Measurements from ENCODE around the gene OR2M7. TPM values are rescaled to one million over a fixed set of nuclear protein-coding genes. Genes with fewer than 3 reads are reported as not detected.
"Not testable (repeated sequence)": the region's sequence is repeated elsewhere in the genome, so short reads cannot be mapped to it uniquely, and the experiment has no call there.

Gene OR2M7, protein sequence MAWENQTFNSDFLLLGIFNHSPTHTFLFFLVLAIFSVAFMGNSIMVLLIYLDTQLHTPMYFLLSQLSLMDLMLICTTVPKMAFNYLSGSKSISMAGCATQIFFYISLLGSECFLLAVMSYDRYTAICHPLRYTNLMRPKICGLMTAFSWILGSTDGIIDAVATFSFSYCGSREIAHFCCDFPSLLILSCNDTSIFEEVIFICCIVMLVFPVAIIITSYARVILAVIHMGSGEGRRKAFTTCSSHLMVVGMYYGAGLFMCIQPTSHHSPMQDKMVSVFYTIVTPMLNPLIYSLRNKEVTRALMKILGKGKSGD
- total RNA-seq = not detected in 2 replicates

GRCh38 chr1:248324468-248324867, at the start of gene OR2M7:
Gene OR2M7 (minus strand): TSS chr1:248324568. CDS start chr1:248324568, 0 bp downstream.
- Mint-ChIP-seq H3K4me3 (no peak within 1 kb of the TSS), H3K4me1 (no peaks in the 10 kb centered on the region), H3K9me3 (no peaks in the 10 kb centered on the region), H3K27ac (no peak within 1 kb of the TSS), H3K27me3 (no peaks in the 10 kb centered on the region), H3K36me3 (ENCODE audit: low read depth) (no peaks in the 10 kb centered on the region)
- DNase-seq = no peak
- intact Hi-C loops (cut with micrococcal nuclease) = no loop called here

- no peaks in the 10 kb centered on the region for H3K9me3 Mint-ChIP-seq
- H3K27ac Mint-ChIP-seq = no peak overlapping the region
- intact Hi-C loops (cut with micrococcal nuclease) = no loop called here
- no peaks in the 10 kb centered on the region for H3K27me3 Mint-ChIP-seq
- no peaks in the 10 kb centered on the region for H3K4me1 Mint-ChIP-seq
- H3K4me3 Mint-ChIP-seq = no peak overlapping the region
- DNase-seq = no peak
- no peaks in the 10 kb centered on the region for H3K36me3 Mint-ChIP-seq (ENCODE audit: low read depth)
Observed at GRCh38 chr1:248373761-248374160, 49.4 kb upstream of the OR2M7 start.

DNA sequence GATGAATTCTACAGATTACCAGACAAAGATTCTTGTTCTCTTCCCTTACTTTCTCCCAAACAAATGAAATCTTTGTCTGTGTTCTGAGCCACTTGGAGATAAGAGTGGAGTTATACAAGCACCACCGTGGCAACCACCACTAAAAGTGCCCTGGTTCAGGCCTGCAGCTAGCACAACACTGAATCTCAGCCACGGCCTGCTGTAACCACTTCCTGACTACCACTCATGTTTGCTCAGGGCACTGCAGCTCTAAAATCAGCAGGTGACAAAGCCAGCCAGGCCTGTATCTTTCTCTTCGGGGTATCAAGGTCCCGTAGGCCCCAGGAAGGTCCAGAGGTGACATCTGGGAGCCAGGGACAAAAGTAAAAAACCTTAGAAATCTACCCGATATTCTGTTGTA, 48.0 kb upstream of the OR2M7 start:
- Mint-ChIP-seq H3K9me3 (no peaks in the 10 kb centered on the region), H3K27ac (no peak overlapping the region), H3K36me3 (ENCODE audit: low read depth) (no peaks in the 10 kb centered on the region), H3K4me3 (no peak overlapping the region), H3K27me3 (no peaks in the 10 kb centered on the region), H3K4me1 (no peaks in the 10 kb centered on the region)
- no peak for DNase-seq
- intact Hi-C loops (cut with micrococcal nuclease) = no loop called here

DNA sequence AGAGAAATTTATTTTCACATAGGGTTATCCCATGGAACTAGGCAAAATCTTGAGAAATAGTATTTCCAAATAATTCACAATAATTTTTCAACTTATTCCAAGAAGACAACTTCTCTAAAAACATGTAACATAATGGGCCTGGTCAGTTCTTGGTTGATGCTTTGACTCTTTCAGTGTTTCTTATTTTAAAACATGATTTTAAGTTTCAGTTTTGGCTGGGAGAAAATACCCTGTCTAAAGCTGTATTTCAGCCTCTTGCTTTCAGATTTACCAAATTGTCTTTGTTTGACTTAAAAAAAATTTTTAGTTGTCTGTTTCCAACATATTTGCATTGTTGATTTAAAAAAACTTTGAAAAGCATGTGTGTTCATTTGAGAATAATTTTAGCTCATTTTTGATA, 42.2 kb upstream of the OR2M7 start:
- Mint-ChIP-seq H3K36me3 (ENCODE audit: low read depth) (no peaks in the 10 kb centered on the region), H3K27me3 (no peaks in the 10 kb centered on the region), H3K4me1 (no peaks in the 10 kb centered on the region), H3K4me3 (no peak overlapping the region), H3K27ac (no peak overlapping the region), H3K9me3 (no peaks in the 10 kb centered on the region)
- intact Hi-C loops (cut with micrococcal nuclease) = no loop called here
- no peak for DNase-seq

- Mint-ChIP-seq H3K27ac (no peak within 1 kb of the TSS), H3K9me3 (no peaks in the 10 kb centered on the region), H3K27me3 (no peaks in the 10 kb centered on the region), H3K36me3 (ENCODE audit: low read depth) (no peaks in the 10 kb centered on the region), H3K4me1 (no peaks in the 10 kb centered on the region), H3K4me3 (no peak within 1 kb of the TSS)
- intact Hi-C loops (cut with micrococcal nuclease) = no loop called here
- DNase-seq = no peak
Observed at GRCh38 chr1:248361121-248361715, 36.9 kb upstream of the OR2M7 start, which contains the start of gene OR2T4. Gene OR2T4 (plus strand): TSS chr1:248361665. CDS start chr1:248361665, 0 bp downstream.

DNA sequence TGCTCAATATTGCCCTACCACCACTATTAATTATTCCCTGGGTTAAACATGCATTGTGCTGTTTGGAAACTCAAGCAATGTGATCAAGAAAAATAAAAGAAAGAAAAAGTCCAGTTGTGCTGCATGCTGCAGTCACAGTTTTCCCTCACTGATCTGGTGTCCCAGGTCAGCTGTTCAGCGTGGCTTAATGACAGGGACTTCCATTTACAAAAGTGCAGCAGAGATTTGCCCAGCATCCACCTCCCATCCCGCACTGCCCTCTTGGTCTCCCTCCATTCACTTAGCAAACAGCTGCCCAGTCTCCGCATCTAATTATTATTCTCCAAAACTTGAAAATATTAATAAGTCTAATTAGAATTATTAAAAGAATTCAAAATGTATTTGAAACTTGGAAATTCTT, 35.0 kb upstream of the OR2M7 start:
- intact Hi-C loops (cut with micrococcal nuclease) = no loop called here
- Mint-ChIP-seq H3K9me3 (no peaks in the 10 kb centered on the region), H3K4me1 (no peaks in the 10 kb centered on the region), H3K27me3 (no peaks in the 10 kb centered on the region), H3K27ac (no peak overlapping the region), H3K4me3 (no peak overlapping the region), H3K36me3 (ENCODE audit: low read depth) (no peaks in the 10 kb centered on the region)
- no peak for DNase-seq

- H3K36me3 Mint-ChIP-seq (ENCODE audit: low read depth) = no peaks in the 10 kb centered on the region
- intact Hi-C loops (cut with micrococcal nuclease) = no loop called here
- no peak within 1 kb of the TSS for H3K27ac Mint-ChIP-seq
- no peaks in the 10 kb centered on the region for H3K4me1 Mint-ChIP-seq
- no peak for DNase-seq
- H3K27me3 Mint-ChIP-seq = no peaks in the 10 kb centered on the region
- H3K4me3 Mint-ChIP-seq = no peak within 1 kb of the TSS
- H3K9me3 Mint-ChIP-seq = no peaks in the 10 kb centered on the region
Observed at GRCh38 chr1:248348475-248348874, 24.1 kb upstream of the OR2M7 start, which contains the start of gene OR14C36. Gene OR14C36 (plus strand): TSS chr1:248348775. CDS start chr1:248348775, 0 bp downstream.

DNA sequence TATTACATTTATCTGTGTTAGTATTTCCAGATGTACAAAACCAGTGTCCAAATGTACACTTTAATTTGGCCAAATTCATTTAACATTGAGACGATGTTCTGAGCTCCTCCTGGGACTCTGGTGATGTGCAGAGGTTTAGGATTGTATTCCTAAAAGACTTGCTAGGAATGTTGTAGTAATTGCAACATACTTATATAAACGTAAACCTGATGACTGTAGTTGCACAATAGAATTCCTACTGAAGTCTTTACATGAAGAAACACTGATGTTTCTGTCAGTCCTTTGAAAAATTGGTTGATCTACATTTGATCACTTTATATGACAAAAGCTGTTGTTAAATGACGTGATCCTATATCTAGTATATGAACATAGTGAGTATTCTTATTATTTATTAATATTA, 19.1 kb upstream of the OR2M7 start:
- DNase-seq = no peak
- H3K27ac Mint-ChIP-seq = no peak overlapping the region
- H3K4me1 Mint-ChIP-seq = no peaks in the 10 kb centered on the region
- H3K27me3 Mint-ChIP-seq = no peaks in the 10 kb centered on the region
- no peaks in the 10 kb centered on the region for H3K36me3 Mint-ChIP-seq (ENCODE audit: low read depth)
- H3K9me3 Mint-ChIP-seq = no peaks in the 10 kb centered on the region
- no peak overlapping the region for H3K4me3 Mint-ChIP-seq
- intact Hi-C loops (cut with micrococcal nuclease) = no loop called here

DNA sequence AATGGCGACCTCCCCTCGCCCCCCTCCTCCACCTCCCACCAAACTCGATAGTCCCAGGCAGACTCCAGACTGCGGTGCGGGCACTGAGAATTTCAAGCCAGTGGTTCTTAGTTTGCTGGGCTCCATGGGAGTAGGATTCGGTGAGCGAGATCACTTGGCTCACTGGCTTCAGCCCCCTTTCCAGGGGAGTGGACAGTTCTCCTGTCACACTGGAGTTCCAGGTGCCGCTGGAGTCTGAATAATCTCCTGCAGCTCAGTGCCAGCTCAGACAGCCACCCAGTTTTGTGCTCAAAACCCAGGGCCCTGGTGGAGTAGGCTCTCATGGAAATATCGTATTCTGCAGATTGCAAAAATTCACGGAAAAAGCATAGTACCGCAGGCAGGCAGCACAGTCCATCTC, 7.6 kb downstream of the OR2M7 start:
- H3K9me3 Mint-ChIP-seq = peaks cover 15% of the 10 kb centered on the region
- intact Hi-C loops (cut with micrococcal nuclease) = no loop called here
- H3K27me3 Mint-ChIP-seq = no peaks in the 10 kb centered on the region
- H3K27ac Mint-ChIP-seq = no peak overlapping the region
- no peak overlapping the region for H3K4me3 Mint-ChIP-seq
- no peaks in the 10 kb centered on the region for H3K4me1 Mint-ChIP-seq
- no peaks in the 10 kb centered on the region for H3K36me3 Mint-ChIP-seq (ENCODE audit: low read depth)
- DNase-seq = no peak

- DNase-seq; H3K27me3 Mint-ChIP-seq; H3K27ac Mint-ChIP-seq; H3K9me3 Mint-ChIP-seq; H3K4me1 Mint-ChIP-seq; H3K36me3 Mint-ChIP-seq (ENCODE audit: low read depth); intact Hi-C loops (cut with micrococcal nuclease); H3K4me3 Mint-ChIP-seq: not testable (repeated sequence)
Observed at GRCh38 chr1:248306740-248307139, 17.6 kb downstream of the OR2M7 start.

GRCh38 chr1:248306103-248306502, 18.3 kb downstream of the OR2M7 start:
- Mint-ChIP-seq H3K4me3 (no peak overlapping the region), H3K36me3 (ENCODE audit: low read depth) (no peaks in the 10 kb centered on the region), H3K9me3 (no peaks in the 10 kb centered on the region), H3K27ac (no peak overlapping the region), H3K4me1 (no peaks in the 10 kb centered on the region), H3K27me3 (no peaks in the 10 kb centered on the region)
- intact Hi-C loops (cut with micrococcal nuclease) = no loop called here
- no peak for DNase-seq

GRCh38 chr1:248305672-248306071, 18.7 kb downstream of the OR2M7 start:
- DNase-seq; H3K27ac Mint-ChIP-seq; H3K36me3 Mint-ChIP-seq (ENCODE audit: low read depth); intact Hi-C loops (cut with micrococcal nuclease); H3K9me3 Mint-ChIP-seq; H3K4me1 Mint-ChIP-seq; H3K27me3 Mint-ChIP-seq; H3K4me3 Mint-ChIP-seq: not testable (repeated sequence)

DNA sequence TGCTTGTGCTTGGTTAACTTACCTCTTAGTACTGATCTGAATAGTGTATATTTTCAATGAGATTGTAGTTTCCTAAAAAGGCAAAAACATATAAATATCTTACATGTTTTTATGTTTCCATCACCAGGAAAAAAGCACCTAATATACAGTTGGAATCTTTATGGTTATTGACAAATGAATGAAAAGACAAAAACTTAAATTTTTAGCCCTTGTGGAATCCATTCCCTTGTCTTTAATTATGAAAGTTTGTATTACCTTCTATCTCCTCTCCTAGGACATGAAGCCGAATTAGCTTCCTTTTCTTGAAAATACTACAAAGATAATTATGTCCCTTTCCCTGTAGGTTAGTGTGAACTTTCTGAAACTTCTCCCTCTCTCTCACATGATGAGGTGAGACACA, 21.0 kb downstream of the OR2M7 start, which contains the start of gene OR2T12:
TSS of gene OR2T12 (minus strand) at position 101 of the 400 bp plus-strand sequence. CDS start 7,846 bp downstream, outside the sequence.
- no peaks in the 10 kb centered on the region for H3K36me3 Mint-ChIP-seq (ENCODE audit: low read depth)
- H3K4me3 Mint-ChIP-seq = no peak within 1 kb of the TSS
- H3K27ac Mint-ChIP-seq = no peak within 1 kb of the TSS
- DNase-seq = no peak
- no peaks in the 10 kb centered on the region for H3K27me3 Mint-ChIP-seq
- intact Hi-C loops (cut with micrococcal nuclease) = no loop called here
- no peaks in the 10 kb centered on the region for H3K4me1 Mint-ChIP-seq
- H3K9me3 Mint-ChIP-seq = no peaks in the 10 kb centered on the region

GRCh38 chr1:248288391-248288790, 36.0 kb downstream of the OR2M7 start:
- DNase-seq = no peak
- H3K4me3 Mint-ChIP-seq = no peak overlapping the region
- no peaks in the 10 kb centered on the region for H3K27me3 Mint-ChIP-seq
- H3K9me3 Mint-ChIP-seq = no peaks in the 10 kb centered on the region
- no peak overlapping the region for H3K27ac Mint-ChIP-seq
- H3K4me1 Mint-ChIP-seq = no peaks in the 10 kb centered on the region
- intact Hi-C loops (cut with micrococcal nuclease) = no loop called here
- no peaks in the 10 kb centered on the region for H3K36me3 Mint-ChIP-seq (ENCODE audit: low read depth)

All from activated CD4-positive, alpha-beta T cell treated with anti-CD3 and anti-CD28 coated beads, Interleukin-2, amount 10 ng/mL, durations not matched to agents 24 days and 14 days (primary cell).